ENCODE data around the gene CTNNA3. TPM values are rescaled to one million over a fixed set of nuclear protein-coding genes. Genes with fewer than 3 reads are reported as not detected.

The CTNNA3 gene
- total RNA-seq, 4 donors from 2014 or later = 14.3 to 49.5 (median 24.2) TPM

- DNase-seq = no peak
- no peaks in the 10 kb centered on the region for H3K9me3 ChIP-seq
- peaks cover 25 to 30% of the 10 kb centered on the region in 2 donors for H3K4me1 ChIP-seq
- TF ChIP-seq POLR2A (IDR thresholded peaks at IDR 0.05) (no peak), CTCF (IDR thresholded peaks at IDR 0.05 in 4 of 5, conservative IDR thresholded peaks at IDR 0.05 in 1 of 5) (no peak)
- in situ Hi-C loops (cut with MboI; ENCODE audit: low sequenced_read_pairs in 4 of 4) = no loop called here
- no peak overlapping the region for H3K27ac ChIP-seq
- H3K4me3 ChIP-seq = no peak overlapping the region
- ATAC-seq = peak in 1 of 2 donors; percentile 31
- H3K27me3 ChIP-seq = no peaks in the 10 kb centered on the region
- intact Hi-C loops (cut with DNase I; ENCODE audit: low total_unique reads) = no loop called here
- H3K36me3 ChIP-seq = no peaks in the 10 kb centered on the region
Observed at GRCh38 chr10:67657775-67658174, 38.2 kb downstream of the CTNNA3 start.

GRCh38 chr10:67650558-67650957 is 45.4 kb downstream of the CTNNA3 start:
- Histone ChIP-seq H3K36me3 (no peaks in the 10 kb centered on the region), H3K27me3 (no peaks in the 10 kb centered on the region), H3K27ac (peak overlapping the region in 3 of 4 donors; percentile 31 to 57 (median 51)), H3K4me3 (no peak overlapping the region), H3K9me3 (no peaks in the 10 kb centered on the region), H3K4me1 (peaks cover 0 to 6% of the 10 kb centered on the region in 2 donors)
- intact Hi-C loops (cut with DNase I; ENCODE audit: low total_unique reads) = no loop called here
- in situ Hi-C loops (cut with MboI; ENCODE audit: low sequenced_read_pairs in 4 of 4) = no loop called here
- ATAC-seq = peak; percentile 84 to 91
- DNase-seq = peak; percentile 20 to 53
- TF ChIP-seq CTCF (IDR thresholded peaks at IDR 0.05 in 4 of 5, conservative IDR thresholded peaks at IDR 0.05 in 1 of 5) (no peak), POLR2A (IDR thresholded peaks at IDR 0.05) (no peak)

- intact Hi-C loops (cut with DNase I; ENCODE audit: low total_unique reads) (no loop called here), in situ Hi-C loops (cut with MboI; ENCODE audit: low sequenced_read_pairs in 4 of 4) (no loop called here)
- peak overlapping the region; percentile 27 to 52 (median 48) for H3K27ac ChIP-seq
- H3K9me3 ChIP-seq = no peaks in the 10 kb centered on the region
- H3K4me1 ChIP-seq = peaks cover 0 to 6% of the 10 kb centered on the region in 2 donors
- no peaks in the 10 kb centered on the region for H3K27me3 ChIP-seq
- peak in 1 of 2 donors; percentile 65 for ATAC-seq
- no peaks in the 10 kb centered on the region for H3K36me3 ChIP-seq
- no peak for DNase-seq
- H3K4me3 ChIP-seq = peak overlapping the region in 3 of 4 donors; percentile 4 to 15 (median 12)
- TF ChIP-seq POLR2A (IDR thresholded peaks at IDR 0.05) = no peak
- TF ChIP-seq CTCF (IDR thresholded peaks at IDR 0.05 in 4 of 5, conservative IDR thresholded peaks at IDR 0.05 in 1 of 5) = no peak
Observed at GRCh38 chr10:67648613-67649229, 47.3 kb downstream of the CTNNA3 start.

GRCh38 chr10:67630904-67631303 is 65.1 kb downstream of the CTNNA3 start:
- Histone ChIP-seq H3K9me3 (no peaks in the 10 kb centered on the region), H3K27ac (no peak overlapping the region), H3K4me1 (peaks cover 7 to 11% of the 10 kb centered on the region in 2 donors), H3K4me3 (no peak overlapping the region), H3K36me3 (no peaks in the 10 kb centered on the region), H3K27me3 (no peaks in the 10 kb centered on the region)
- no peak for DNase-seq
- in situ Hi-C loops (cut with MboI; ENCODE audit: low sequenced_read_pairs in 4 of 4) (no loop called here), intact Hi-C loops (cut with DNase I; ENCODE audit: low total_unique reads) (no loop called here)
- no peak for ATAC-seq
- TF ChIP-seq POLR2A (IDR thresholded peaks at IDR 0.05) (no peak), CTCF (IDR thresholded peaks at IDR 0.05 in 4 of 5, conservative IDR thresholded peaks at IDR 0.05 in 1 of 5) (no peak)
